ENCODE measurements around the gene ZNF410.

GRCh38 chr14:73909681-73910080 lies 23.0 kb downstream of the ZNF410 start:
- TF ChIP-seq EP300 (IDR thresholded peaks at IDR 0.05; ENCODE audit: low read depth), result no peak
- no peak for TF ChIP-seq POLR2A (IDR thresholded peaks at IDR 0.05)
